GM21528 (cell line): ENCODE results near the gene RMRP.

ENCODE experiments used
- ATAC-seq: cut with Tn5 transposase; IDR thresholded peaks from one replicate; pipeline ENCODE4 v1.9.1; 2021; ENCODE audit warnings: mild to moderate bottlenecking, moderate library complexity; ENCODE audit not compliant: unreplicated experiment, low FRiP score

RMRP gene

GRCh38 chr9:35667939-35668338 lies 10.1 kb upstream of the RMRP start:
- ATAC-seq, result no peak

GRCh38 chr9:35666549-35666948 lies 8.7 kb upstream of the RMRP start:
- no peak for ATAC-seq

DNA sequence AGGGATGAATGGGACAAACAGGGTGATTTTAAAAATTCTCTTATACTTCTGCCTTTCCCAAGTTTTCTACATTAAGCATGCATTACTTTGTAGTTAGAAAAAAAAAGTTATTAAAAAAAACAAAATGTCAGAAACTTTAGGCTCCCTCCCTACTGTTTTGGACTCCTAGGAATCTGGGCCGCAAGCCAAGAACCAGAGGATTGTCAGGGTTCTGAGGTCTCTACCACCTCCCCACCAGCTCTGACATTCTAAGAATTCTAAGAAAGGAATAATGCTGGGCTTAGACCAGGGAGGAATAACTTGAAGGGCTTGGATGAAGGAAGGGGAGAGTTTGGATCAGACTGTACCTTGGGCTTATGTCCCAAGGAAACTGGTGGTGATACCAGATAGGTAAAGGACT lies 8.2 kb upstream of the RMRP start:
- no peak for ATAC-seq

DNA sequence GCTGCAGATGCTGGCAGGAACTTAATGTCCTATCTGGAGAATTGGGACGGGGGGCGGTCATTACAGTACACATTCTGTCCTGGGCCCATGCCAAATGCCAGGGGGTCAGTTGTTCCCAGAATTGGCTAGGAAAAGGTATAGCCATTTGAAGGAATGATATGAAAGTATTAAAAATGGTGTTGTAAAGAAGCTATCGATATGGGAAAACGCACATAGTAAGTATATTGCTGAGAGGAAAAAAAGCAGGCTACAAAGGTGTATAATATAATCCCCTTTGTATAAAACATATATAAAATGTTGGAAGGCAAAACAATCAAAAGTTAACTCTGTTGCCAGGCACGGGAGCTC lies 7.6 kb upstream of the RMRP start:
- ATAC-seq, result no peak

- peak; percentile 55 for ATAC-seq
Measured at GRCh38 chr9:35664531-35665470, 7.0 kb upstream of the RMRP start, which contains the start of gene ARHGEF39. Gene ARHGEF39 (minus strand): TSS chr9:35665195. CDS start chr9:35665169, 26 bp downstream.

DNA sequence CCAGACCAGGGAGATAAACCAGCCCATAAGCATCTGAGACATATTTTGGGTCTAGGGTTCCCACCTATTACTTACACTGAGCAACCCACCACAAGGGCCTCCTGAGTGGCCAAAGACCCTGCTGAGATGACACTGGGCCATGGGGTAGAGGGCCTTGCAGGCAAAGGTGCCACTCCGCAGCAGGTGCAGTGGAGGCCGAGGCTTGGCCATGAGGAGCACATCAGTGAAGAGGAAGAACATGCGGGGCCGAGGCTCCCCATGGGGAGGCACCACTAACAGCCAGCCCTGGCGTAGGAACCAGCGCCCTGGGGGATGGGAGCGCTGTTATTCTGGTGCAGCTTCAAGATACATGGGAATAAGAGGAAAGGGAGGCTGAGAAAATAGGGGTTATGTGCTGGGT lies 4.6 kb upstream of the RMRP start:
- ATAC-seq, result no peak

GRCh38 chr9:35661756-35662350 lies 4.0 kb upstream of the RMRP start:
- ATAC-seq, result no peak

GRCh38 chr9:35660966-35661415 lies 3.2 kb upstream of the RMRP start:
- no peak for ATAC-seq

GRCh38 chr9:35659340-35659739 lies 1.5 kb upstream of the RMRP start:
- ATAC-seq, result no peak

DNA sequence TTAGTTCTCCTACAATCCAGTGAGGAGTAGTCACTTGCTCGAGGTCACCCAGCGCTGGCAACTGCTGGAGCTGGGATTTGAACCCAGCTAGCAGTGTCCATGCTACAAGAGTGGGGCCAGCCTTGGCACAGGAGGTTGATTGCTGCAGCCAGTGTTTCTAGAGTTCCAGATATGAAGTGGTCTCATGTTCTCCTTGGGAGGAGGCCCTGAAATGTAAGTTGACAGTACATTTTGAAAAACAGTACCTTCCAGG lies 1.1 kb upstream of the RMRP start:
- peak; percentile 0 for ATAC-seq

DNA sequence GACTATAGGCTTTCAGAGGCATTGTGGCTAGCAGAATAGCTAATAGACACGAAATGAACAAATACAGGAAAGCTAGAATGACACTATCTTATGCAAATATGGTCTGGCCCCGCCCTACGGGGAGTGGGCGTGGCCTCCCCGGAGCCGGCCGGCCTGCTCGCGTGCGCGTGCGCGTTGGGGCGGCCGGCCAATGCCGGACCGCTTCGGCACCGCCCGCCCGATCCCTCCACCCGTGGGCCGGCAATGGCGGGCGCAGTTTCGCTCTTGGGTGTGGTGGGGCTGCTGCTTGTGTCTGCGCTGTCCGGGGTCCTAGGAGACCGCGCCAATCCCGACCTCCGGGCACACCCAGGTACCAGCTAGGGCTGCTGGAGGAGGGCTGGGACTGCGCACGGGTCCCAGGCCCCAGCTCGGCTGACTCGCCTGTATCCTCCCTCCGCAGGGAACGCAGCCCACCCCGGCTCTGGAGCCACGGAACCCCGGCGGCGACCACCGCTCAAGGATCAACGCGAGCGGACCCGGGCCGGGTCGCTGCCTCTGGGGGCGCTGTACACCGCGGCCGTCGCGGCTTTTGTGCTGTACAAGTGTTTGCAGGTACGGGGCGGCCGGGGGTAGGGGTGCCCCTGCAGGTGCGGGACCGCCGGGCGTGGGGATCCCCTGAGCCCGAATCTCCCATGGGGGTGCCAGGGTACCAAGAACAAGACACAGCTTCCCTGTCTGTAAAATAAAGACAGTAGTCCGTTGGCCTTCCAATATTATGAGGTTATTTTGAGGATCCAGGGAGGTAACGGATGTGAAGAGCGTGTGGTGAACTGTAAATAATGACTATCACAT lies 533 bp upstream of the RMRP start, which contains the start of gene CCDC107:
Gene CCDC107 (plus strand): TSS at position 156 of the 831 bp plus-strand sequence. CDS start 88 bp downstream, at position 244.
- ATAC-seq, result peak; percentile 54

GRCh38 chr9:35656831-35657545 lies 831 bp downstream of the RMRP start:
- no peak for ATAC-seq

DNA sequence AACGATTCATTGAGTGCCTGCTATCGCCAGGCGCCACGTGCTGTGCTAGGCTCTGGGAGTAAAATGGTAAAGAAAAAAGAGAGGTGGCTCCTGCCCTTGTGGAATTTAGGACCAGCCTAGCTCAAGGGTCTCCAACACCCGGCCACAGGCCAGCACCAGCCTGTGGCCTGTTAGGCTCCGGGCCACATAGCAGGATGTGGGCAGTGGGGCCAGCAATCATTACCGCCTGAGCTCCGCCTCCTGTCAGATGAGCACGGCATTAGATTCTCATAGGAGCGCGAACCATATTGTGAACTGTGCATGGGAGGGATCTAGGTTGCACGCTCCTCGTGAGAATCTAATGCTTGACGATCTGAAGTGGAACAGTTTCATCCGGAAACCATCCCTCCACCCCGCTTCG lies 1.5 kb downstream of the RMRP start:
- no peak for ATAC-seq

DNA sequence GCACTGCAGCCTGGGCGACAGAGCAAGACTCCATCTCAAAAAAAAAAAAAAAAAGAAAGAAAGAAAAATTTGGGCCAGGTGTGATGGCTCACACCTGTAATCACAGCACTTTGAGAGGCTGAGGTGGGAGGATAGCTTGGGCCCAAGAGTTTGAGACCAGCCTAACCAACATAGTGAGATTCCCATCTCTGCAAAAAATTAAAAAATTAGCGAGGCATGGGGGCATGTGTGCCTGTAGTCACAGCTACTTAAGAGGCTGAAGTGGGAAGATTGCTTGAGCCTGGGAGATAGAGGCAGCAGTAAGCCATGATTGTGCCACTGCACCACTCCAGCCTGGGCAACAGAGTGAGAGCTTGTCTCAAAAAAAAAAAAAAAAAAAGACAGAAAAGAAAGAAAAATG lies 4.2 kb downstream of the RMRP start:
- no peak for ATAC-seq

GRCh38 chr9:35652829-35653209 lies 5.0 kb downstream of the RMRP start:
- ATAC-seq, result no peak

DNA sequence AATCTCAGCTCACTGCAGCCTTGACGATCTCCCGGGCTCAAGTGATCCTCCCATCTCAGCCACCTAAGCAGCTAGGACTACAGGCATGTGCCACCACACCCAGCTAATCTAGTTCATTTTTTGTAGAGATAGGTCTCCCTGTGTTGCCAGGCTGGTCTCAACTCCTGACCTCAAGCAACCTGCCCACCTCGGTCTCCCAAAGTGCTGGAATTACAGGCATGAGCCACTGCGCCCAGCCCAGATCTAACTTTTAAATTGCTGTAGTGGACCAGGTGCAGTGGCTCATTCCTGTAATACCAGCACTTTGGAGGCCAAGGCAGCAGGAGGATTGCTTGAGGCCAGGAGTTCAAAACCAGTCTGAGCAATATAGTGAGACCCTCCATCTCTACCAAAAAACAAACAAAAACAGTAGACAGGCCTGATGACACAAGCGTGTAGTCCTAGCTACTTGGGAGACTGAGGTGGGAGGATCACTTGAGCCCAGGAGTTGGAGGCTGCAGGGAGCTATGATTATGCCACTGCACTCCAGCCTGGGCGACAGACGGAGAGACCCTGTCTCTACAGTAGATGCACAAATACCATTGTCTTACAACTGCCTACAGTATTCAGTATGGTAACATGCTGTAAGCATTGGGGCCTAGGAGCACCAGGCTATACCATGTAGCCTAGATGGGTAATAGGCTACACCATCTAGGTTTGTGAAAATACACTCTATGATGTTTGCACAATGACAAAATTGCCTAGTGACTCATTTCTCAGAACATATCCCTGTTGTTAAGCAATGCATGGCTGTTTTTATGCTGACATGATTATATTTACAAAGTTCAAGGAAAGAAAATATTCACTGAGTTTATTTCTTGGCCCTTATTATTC lies 5.6 kb downstream of the RMRP start:
- no peak for ATAC-seq

- no peak for ATAC-seq
Measured at GRCh38 chr9:35650341-35651158, 7.3 kb downstream of the RMRP start, which contains the start of gene SIT1. Gene SIT1 (minus strand): TSS chr9:35650931. CDS start chr9:35650853, 78 bp downstream.

DNA sequence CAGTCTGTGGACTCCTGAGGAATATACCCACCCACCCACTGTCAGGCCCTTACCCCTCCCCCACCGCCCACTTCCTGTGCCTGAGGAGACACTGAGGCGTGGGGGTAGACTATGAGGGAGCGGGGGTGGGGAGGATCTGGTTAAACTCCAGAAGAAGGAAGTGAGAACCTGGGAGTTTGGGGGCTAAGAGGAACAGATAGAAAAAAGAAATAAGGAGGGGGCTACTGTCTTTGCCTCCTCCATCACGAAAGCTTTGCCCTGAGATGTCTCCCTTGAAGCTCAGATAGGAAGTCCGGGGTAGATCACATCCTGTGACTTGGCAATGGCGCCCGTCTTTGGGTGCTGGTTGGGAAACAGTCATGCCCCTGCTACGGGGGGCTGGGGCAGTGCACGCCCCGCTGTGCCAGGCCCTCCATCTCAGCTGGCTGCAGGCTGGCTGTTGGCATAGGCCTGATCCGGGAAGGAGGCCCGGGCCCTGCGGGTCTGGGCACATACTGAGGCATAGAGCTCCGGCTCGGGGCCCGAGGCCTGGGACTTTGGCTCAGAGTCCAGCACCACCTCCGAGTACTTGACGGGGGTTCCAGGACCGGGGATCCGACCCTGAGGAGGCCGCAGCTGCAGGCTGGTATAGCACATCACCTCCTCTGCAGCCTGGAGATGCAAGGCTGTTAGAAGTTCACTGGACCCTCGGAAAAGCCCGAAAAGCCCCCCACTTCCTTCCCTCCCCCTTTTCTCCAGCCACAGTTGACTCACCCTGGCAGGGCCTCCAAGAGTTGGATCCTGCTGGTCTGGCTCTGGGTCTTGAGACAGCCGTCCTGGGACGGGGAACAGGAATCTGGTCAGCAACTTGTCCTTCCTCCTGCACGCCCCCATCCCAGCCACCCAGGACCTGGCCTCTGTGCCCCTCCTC lies 8.1 kb downstream of the RMRP start:
- ATAC-seq, result no peak
